H9 (cell line): ENCODE data around the gene PTPRN2. TPM values are rescaled to one million over a fixed set of nuclear protein-coding genes. Genes with fewer than 3 reads are reported as not detected.

Experiments
- DNase-seq: peaks from one replicate; pipeline ENCODE4 v3.0.0-alpha.2; 2017
- H2AFZ ChIP-seq: one replicate; pipeline ENCODE4 v1.6.1; 2013; ENCODE audit warnings: mild to moderate bottlenecking, low read length, control low read depth, moderate library complexity
- H2AK5ac ChIP-seq: 2 replicates; pipeline ENCODE4 v1.6.1; 2013; ENCODE audit warnings: low read length, control low read depth, mixed read lengths; ENCODE audit not compliant: insufficient read length
- H2BK120ac ChIP-seq: one replicate; pipeline ENCODE4 v1.6.1; 2013; ENCODE audit warnings: low read depth, mild to moderate bottlenecking, low read length, control low read depth, inconsistent platforms; ENCODE audit not compliant: poor library complexity, severe bottlenecking
- H2BK12ac ChIP-seq: 2 replicates; pipeline ENCODE4 v1.6.1; 2013; ENCODE audit warnings: low read length, control low read depth, mixed read lengths, low read depth; ENCODE audit not compliant: insufficient read length
- H2BK15ac ChIP-seq: 2 replicates; pipeline ENCODE4 v1.6.1; 2013; ENCODE audit warnings: low read depth, low read length, control low read depth
- H2BK20ac ChIP-seq: one replicate; pipeline ENCODE4 v1.6.1; 2013; ENCODE audit warnings: low read depth, mild to moderate bottlenecking, low read length, control low read depth, inconsistent platforms; ENCODE audit not compliant: poor library complexity, severe bottlenecking
- H2BK5ac ChIP-seq: 2 replicates; pipeline ENCODE4 v1.6.1; 2013; ENCODE audit warnings: low read length, control low read depth, mixed read lengths; ENCODE audit not compliant: insufficient read length
- H3K14ac ChIP-seq: 2 replicates; pipeline ENCODE4 v1.6.1; 2013; ENCODE audit warnings: low read length, control low read depth; ENCODE audit not compliant: insufficient read depth
- H3K18ac ChIP-seq: 2 replicates; pipeline ENCODE4 v1.6.1; 2013; ENCODE audit warnings: low read depth, mild to moderate bottlenecking, mixed read lengths, low read length, control low read depth; ENCODE audit not compliant: insufficient read length
- H3K23ac ChIP-seq: 2 replicates; pipeline ENCODE4 v1.6.1; 2013; ENCODE audit warnings: low read length, control low read depth, mixed read lengths, low read depth; ENCODE audit not compliant: insufficient read length
- H3K23me2 ChIP-seq: 2 replicates; pipeline ENCODE4 v1.6.1; 2013; ENCODE audit warnings: low read depth, mild to moderate bottlenecking, mixed read lengths, low read length, control low read depth; ENCODE audit not compliant: insufficient read length, poor library complexity, severe bottlenecking
- H3K27ac ChIP-seq: 2 replicates; pipeline ENCODE4 v1.5.1; 2013; ENCODE audit warnings: low read length, control low read depth, mixed read lengths, low read depth; ENCODE audit not compliant: insufficient read length
- H3K27me3 ChIP-seq: 2 replicates; pipeline ENCODE4 v1.6.1; 2013; ENCODE audit warnings: low read length, control low read depth, inconsistent platforms; ENCODE audit not compliant: insufficient read depth
- H3K4ac ChIP-seq: 2 replicates; pipeline ENCODE4 v1.6.1; 2013; ENCODE audit warnings: low read depth, mild to moderate bottlenecking, control low read depth, inconsistent platforms, low read length, moderate library complexity
- H3K4me1 ChIP-seq: 2 replicates; pipeline ENCODE4 v1.6.1; 2013; ENCODE audit warnings: low read length, control low read depth, inconsistent platforms; ENCODE audit not compliant: insufficient read depth
- H3K4me2 ChIP-seq: 2 replicates; pipeline ENCODE4 v1.6.1; 2013; ENCODE audit warnings: low read length, control low read depth, mixed read lengths; ENCODE audit not compliant: insufficient read length, insufficient read depth
- H3K56ac ChIP-seq: 2 replicates; pipeline ENCODE4 v1.6.1; 2013; ENCODE audit warnings: low read depth, mild to moderate bottlenecking, mixed read lengths, low read length, control low read depth; ENCODE audit not compliant: insufficient read length
- H3K79me1 ChIP-seq: 2 replicates; pipeline ENCODE4 v1.6.1; 2013; ENCODE audit warnings: low read depth, mild to moderate bottlenecking, moderate library complexity, low read length, control low read depth, inconsistent platforms; ENCODE audit not compliant: insufficient read depth, poor library complexity, severe bottlenecking
- H3K79me2 ChIP-seq: 2 replicates; pipeline ENCODE4 v1.6.1; 2013; ENCODE audit warnings: low read length, control low read depth, inconsistent platforms; ENCODE audit not compliant: insufficient read depth
- H3K9ac ChIP-seq: 2 replicates; pipeline ENCODE4 v1.6.1; 2013; ENCODE audit warnings: low read length, control low read depth, mixed read lengths; ENCODE audit not compliant: insufficient read length; ENCODE audit errors: extremely low read depth
- H3K9me3 ChIP-seq: one replicate; pipeline ENCODE4 v1.6.1; 2013; ENCODE audit warnings: low read depth, low read length, inconsistent platforms; ENCODE audit not compliant: control insufficient read depth
- H3T11ph ChIP-seq: one replicate; pipeline ENCODE4 v1.6.1; 2013; ENCODE audit warnings: mild to moderate bottlenecking, low read length, control low read depth, inconsistent platforms
- H4K20me1 ChIP-seq: one replicate; pipeline ENCODE4 v1.6.1; 2013; ENCODE audit not compliant: control insufficient read depth, insufficient read length, insufficient read depth
- H4K5ac ChIP-seq: 2 replicates; pipeline ENCODE4 v1.6.1; 2013; ENCODE audit warnings: low read depth, mild to moderate bottlenecking, mixed read lengths, low read length, control low read depth; ENCODE audit not compliant: insufficient read length
- H4K8ac ChIP-seq: replicated peaks from 2 replicates; pipeline ENCODE4 v1.6.1; 2013; ENCODE audit warnings: low read length, control low read depth, mixed read lengths, low read depth; ENCODE audit not compliant: insufficient read length
- H4K91ac ChIP-seq: 2 replicates; pipeline ENCODE4 v1.6.1; 2013; ENCODE audit warnings: low read depth, mild to moderate bottlenecking, moderate library complexity, mixed read lengths, low read length, control low read depth; ENCODE audit not compliant: insufficient read length
- H3K27ac Mint-ChIP-seq, 3 experiments: 2 replicates in 2 of 3; 3 replicates in 1 of 3; pipeline ENCODE4 v1.8.0; 2020 to 2021; ENCODE audit warnings: mixed read lengths in 3 of 3, mild to moderate bottlenecking in 1 of 3, moderate library complexity in 1 of 3
- H3K27me3 Mint-ChIP-seq: 2 replicates; pipeline ENCODE4 v1.8.0; 2021; ENCODE audit warnings: low read depth, mild to moderate bottlenecking, moderate library complexity, mixed read lengths
- H3K36me3 Mint-ChIP-seq, 3 experiments: 2 replicates in 2 of 3; 3 replicates in 1 of 3; pipeline ENCODE4 v1.8.0; 2020 to 2021; ENCODE audit warnings: low read depth in 3 of 3, mixed read lengths in 3 of 3; ENCODE audit not compliant: insufficient read depth in 1 of 3
- H3K4me1 Mint-ChIP-seq, 2 experiments: 2 replicates each; pipeline ENCODE4 v1.8.0; 2020; ENCODE audit warnings: mixed read lengths in 2 of 2
- H3K4me3 Mint-ChIP-seq, 2 experiments: 2 replicates in 1 of 2; 3 replicates in 1 of 2; pipeline ENCODE4 v1.8.0; 2020 to 2021; ENCODE audit warnings: mild to moderate bottlenecking in 2 of 2, mixed read lengths in 2 of 2, moderate library complexity in 1 of 2
- H3K9me3 Mint-ChIP-seq, 2 experiments: 2 replicates in 1 of 2; 3 replicates in 1 of 2; pipeline ENCODE4 v1.8.0; 2020; ENCODE audit warnings: mild to moderate bottlenecking in 2 of 2, mixed read lengths in 2 of 2, moderate library complexity in 1 of 2
- CTCF ChIP-seq: fragments of 200-600 bp; sonication (generic); conservative IDR thresholded peaks from 3 replicates; pipeline ENCODE4 v1.8.0; 2021; ENCODE audit warnings: antibody characterized with exemption, mild to moderate bottlenecking
- WGBS: extraction: QIAGEN DNeasy Blood & Tissue Kit; methylation state at CpG from one replicate; pipeline ENCODE4 v1.1.7; 2013; ENCODE audit warnings: missing lambda C conversion rate, low lambda C conversion rate, mixed read lengths; ENCODE audit not compliant: insufficient read length; ENCODE audit errors: extremely low coverage; 5-methylcytosine and 5-hydroxymethylcytosine counted together
- total RNA-seq: library from RNA; stranded (reverse); gene quantifications from 2 replicates; pipeline ENCODE4 v1.2.1, GENCODE V29; 2021

The PTPRN2 gene
- total RNA-seq, 1 experiment from 2014 or later = 5.2 TPM

GRCh38 chr7:158448430-158449100, 139.1 kb downstream of the PTPRN2 start:
- Histone ChIP-seq H4K91ac (no peak overlapping the region), H2BK20ac (no peak overlapping the region), H2AK5ac (no peak overlapping the region), H3K9ac (no peak overlapping the region), H3K4ac (no peak overlapping the region), H3K4me2 (no peak overlapping the region), H3K9me3 (no peaks in the 10 kb centered on the region), H2BK15ac (no peak overlapping the region), H4K8ac (no peak overlapping the region), H4K20me1 (no peaks in the 10 kb centered on the region), H2AFZ (no peak overlapping the region), H3K27me3 (no peaks in the 10 kb centered on the region), H3K23ac (no peak overlapping the region), H3K23me2 (no peaks in the 10 kb centered on the region), H3K14ac (no peak overlapping the region), H2BK5ac (no peak overlapping the region), H3K79me2 (no peaks in the 10 kb centered on the region), H2BK12ac (no peak overlapping the region), H3K27ac (no peak overlapping the region), H3K79me1 (no peaks in the 10 kb centered on the region), H4K5ac (no peak overlapping the region), H3K18ac (no peak overlapping the region), H3T11ph (no peak overlapping the region), H3K56ac (no peak overlapping the region), H2BK120ac (no peak overlapping the region), H3K4me1 (no peaks in the 10 kb centered on the region; the same call in 1 of the 2 replicates)
- no peak overlapping the region for H3K27ac Mint-ChIP-seq
- H3K4me1 Mint-ChIP-seq = peaks cover 24 to 26% of the 10 kb centered on the region in 2 experiments
- H3K4me3 Mint-ChIP-seq = no peak overlapping the region
- no peak for TF ChIP-seq CTCF
- peaks cover 3% of the 10 kb centered on the region for H3K27me3 Mint-ChIP-seq
- DNase-seq = no peak
- no peaks in the 10 kb centered on the region for H3K36me3 Mint-ChIP-seq
- WGBS = no CpG with 5 or more reads among the region's 16 CpGs
- no peaks in the 10 kb centered on the region for H3K9me3 Mint-ChIP-seq
